NCI-H748 treated with DMSO at 0.1 percent for 48 hours (cell line): Measurements from ENCODE around the gene ADAD2.

Experiments used
- DNase-seq: peaks from one replicate; lab custom pipeline; 2025; lab: John Stamatoyannopoulos, UW

ADAD2 gene

GRCh38 chr16:84224554-84224953, 33.6 kb downstream of the ADAD2 start:
- no peak for DNase-seq

DNA sequence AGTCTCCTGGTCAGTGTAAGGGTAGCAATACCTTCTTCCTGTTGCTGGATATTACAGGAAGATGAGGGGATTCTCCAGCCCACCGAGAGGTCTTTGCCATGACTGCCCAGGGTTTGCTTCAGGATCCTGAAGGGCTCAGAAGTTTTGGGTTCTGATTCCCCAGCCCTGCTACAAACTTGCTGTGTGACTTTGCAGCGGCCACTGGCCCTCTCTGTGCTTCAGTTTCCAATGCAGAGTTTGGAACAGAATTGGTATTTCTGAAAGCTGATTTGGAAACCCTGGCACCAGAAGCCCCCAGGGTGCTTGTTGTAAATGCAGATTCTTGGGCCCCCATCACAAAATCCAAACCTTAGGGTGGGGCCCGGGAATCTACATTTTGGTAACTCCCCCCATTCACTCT, 34.2 kb downstream of the ADAD2 start:
- DNase-seq: no peak

GRCh38 chr16:84225571-84225970, 34.6 kb downstream of the ADAD2 start:
- no peak for DNase-seq

DNA sequence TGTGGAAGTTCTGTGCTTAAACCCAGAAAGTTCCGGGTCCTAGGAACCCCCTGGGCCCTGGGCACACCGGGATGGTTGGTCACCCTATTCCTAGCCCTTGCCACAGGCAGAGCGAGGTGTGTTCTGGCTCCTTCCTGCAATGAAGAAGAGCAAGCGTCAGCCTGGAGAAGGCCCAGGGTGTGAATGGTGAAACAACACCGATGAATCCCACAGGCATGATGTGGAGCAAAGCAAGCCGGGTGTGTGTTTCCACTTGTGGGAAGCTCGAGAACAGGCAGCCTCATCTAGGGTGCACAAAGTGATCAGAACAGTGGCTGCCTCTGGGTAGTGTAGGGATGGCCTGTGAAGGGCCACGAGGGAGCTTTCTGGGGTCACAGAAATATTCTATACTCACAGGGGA, 35.1 kb downstream of the ADAD2 start:
- no peak for DNase-seq

- DNase-seq: no peak
These were observed 36.6 kb downstream of the ADAD2 start for GRCh38 chr16:84227548-84227947.

GRCh38 chr16:84228256-84228838, 37.4 kb downstream of the ADAD2 start:
- DNase-seq: no peak

- DNase-seq: no peak
These were observed 38.5 kb downstream of the ADAD2 start for GRCh38 chr16:84229471-84229870.

DNA sequence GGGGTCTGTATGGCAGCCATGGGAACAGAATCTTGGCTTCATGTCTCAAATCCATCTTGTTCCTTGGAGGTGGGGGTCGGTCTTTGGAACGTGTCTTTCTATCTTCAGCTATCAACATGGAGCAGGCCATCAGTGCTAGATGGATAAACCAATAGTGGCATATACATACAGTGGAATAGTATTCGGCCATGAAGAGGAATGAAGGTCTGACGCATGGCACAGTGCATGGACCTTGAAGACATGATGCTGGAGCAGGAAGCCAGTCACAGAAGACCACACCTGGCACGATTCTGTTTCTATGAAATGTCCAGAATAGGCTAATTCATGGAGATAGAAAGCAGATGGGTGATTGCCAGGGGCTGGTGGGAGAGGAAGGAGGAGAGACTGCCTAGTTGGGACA, 41.1 kb downstream of the ADAD2 start:
- no peak for DNase-seq

- no peak for DNase-seq
These were observed 42.0 kb downstream of the ADAD2 start for GRCh38 chr16:84232969-84233368.

DNA sequence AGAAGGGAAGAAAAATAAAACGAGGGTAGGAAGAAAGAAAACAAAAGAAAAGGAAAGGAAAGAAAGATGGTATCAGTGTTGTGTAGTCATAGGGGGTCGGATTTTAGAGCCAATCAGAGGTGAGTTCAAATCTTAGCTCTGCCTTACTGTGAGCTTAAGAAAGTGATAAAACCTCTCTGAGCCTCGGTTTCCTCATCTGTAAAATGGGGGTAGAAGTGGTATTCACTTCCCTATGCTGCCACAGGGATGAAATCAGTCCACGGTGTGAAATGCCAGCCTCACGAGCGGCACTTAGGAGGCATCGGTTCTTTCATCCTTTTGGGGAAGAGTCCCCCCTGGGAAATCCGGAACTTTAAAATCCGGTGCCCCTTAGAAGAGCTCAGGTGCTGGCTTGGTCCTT, 42.8 kb downstream of the ADAD2 start:
- no peak for DNase-seq

DNA sequence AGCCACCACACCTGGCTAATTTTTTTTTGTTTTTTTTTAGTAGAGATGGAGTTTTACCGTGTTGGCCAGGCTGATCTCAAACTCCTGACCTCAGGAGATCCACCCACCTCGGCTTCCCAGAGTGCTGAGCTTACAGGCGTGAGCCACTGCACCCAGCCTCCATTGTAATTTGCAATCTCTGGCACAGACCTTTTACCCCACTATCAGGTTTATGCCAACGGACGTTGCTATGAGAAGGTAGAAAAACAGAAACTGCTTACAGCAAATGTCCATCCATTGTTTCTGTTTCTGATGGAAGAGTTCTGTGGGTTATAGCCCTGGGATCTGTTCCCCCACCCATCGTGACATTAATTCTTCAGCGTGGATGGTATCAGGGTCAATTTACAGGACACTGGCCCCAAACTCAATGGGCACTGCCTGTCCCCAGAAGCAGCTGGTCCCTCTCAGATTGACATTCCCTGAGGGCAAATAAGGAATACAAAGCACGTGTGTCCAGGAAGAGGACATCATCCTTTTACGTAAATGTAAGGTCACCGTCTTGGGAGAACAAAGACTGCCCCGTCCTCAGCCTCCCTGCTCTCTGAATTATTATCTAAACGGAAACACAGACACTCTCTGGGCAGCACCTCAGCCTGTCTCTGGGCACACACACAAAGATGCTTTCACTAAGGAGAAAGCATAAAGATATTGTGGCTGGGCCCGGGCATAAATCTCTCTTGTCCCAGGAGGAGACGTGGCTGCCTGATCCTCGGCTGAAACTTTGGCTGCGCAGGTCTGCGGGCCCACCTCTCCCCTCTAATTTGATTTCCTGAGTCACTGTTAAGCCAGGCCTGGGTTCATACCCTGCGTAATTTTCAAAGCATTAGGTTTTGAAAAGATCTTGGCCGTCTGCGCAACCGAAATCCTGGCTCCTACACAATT, 43.6 kb downstream of the ADAD2 start:
- no peak for DNase-seq

DNA sequence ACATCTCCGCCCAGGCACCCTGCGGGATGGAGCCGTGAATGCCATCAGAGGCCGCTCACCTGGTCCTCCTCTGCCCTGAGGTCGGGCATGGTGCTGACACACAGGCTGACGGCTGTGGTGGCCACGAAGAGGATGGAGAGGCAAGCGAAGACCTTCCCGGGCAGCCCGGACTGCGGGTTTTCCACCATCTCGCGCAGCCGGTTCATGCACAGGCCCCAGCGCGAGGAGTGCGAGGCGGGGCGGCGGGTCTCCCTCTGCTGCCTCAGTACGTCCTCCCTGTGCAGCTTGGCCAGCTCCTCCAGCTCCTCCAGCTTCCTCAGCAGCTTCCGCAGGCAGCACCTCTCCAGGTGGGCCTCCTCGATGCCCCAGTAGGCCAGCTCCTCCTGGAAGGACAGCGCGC, 45.7 kb downstream of the ADAD2 start:
- DNase-seq: no peak

- no peak for DNase-seq
These were observed 47.2 kb downstream of the ADAD2 start for GRCh38 chr16:84237994-84238750.

- DNase-seq: no peak
These were observed 48.3 kb downstream of the ADAD2 start for GRCh38 chr16:84239141-84239769.

DNA sequence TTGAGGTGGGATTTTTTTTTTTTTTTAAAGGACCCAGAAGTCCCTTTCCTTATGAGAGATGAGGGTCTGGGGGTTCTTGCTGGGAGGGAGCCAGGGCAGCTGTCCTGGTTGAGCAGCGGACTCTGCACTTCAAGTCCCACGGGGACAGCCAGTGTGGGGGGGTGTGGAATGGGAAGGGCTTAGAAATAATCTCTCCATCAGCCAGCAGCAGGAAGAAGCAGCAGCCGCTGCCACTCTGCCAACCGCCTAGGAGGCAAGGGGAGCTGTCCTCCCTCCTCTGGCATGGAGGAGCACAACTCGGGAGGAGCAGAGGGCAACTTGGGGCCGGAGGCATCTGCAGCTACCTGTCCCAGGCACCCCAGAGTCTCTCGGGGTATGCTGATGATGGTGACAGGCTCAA, 49.0 kb downstream of the ADAD2 start, which contains the start of gene KCNG4:
TSS of gene KCNG4 (minus strand) at position 104 of the 400 bp plus-strand sequence. CDS start 2,527 bp downstream, outside the sequence.
- no peak for DNase-seq

GRCh38 chr16:84240455-84240854, 49.5 kb downstream of the ADAD2 start:
- no peak for DNase-seq

- DNase-seq: no peak
These were observed 50.8 kb downstream of the ADAD2 start for GRCh38 chr16:84241778-84242177.

GRCh38 chr16:84242839-84243238, 51.9 kb downstream of the ADAD2 start:
- no peak for DNase-seq

GRCh38 chr16:84243732-84244131, 52.8 kb downstream of the ADAD2 start:
- DNase-seq: no peak

GRCh38 chr16:84244728-84245127, 53.8 kb downstream of the ADAD2 start:
- no peak for DNase-seq

GRCh38 chr16:84245956-84246678, 55.2 kb downstream of the ADAD2 start:
- DNase-seq: no peak

- no peak for DNase-seq
These were observed 55.7 kb downstream of the ADAD2 start for GRCh38 chr16:84246679-84247077.
